ENCODE data around the gene OOSP1.
A peak's percentile ranks its signal among the peaks of the same experiment; 100 is the strongest.
"Not testable (repeated sequence)": the region's sequence is repeated elsewhere in the genome, so short reads cannot be mapped to it uniquely, and the experiment has no call there.

The OOSP1 gene

GRCh38 chr11:59938132-59938531, at the start of gene OOSP1:
Gene OOSP1 (plus strand): TSS chr11:59938432. CDS start chr11:59938455, 23 bp downstream.
- DNase-seq = no peak

GRCh38 chr11:59891781-59892181, 46.5 kb upstream of the OOSP1 start:
- DNase-seq = peak; percentile 72

GRCh38 chr11:59894616-59895015, 43.6 kb upstream of the OOSP1 start:
- DNase-seq = no peak

- DNase-seq = no peak
Observed at GRCh38 chr11:59898046-59898445, 40.2 kb upstream of the OOSP1 start.

- no peak for DNase-seq
Observed at GRCh38 chr11:59898650-59899049, 39.6 kb upstream of the OOSP1 start.

GRCh38 chr11:59899532-59899931, 38.7 kb upstream of the OOSP1 start:
- DNase-seq = peak; percentile 8

GRCh38 chr11:59900366-59901126, 37.7 kb upstream of the OOSP1 start:
- no peak for DNase-seq

GRCh38 chr11:59901306-59901705, 36.9 kb upstream of the OOSP1 start:
- DNase-seq = peak; percentile 83

GRCh38 chr11:59903569-59903968, 34.7 kb upstream of the OOSP1 start:
- not testable (repeated sequence) for DNase-seq

GRCh38 chr11:59918480-59918879, 19.8 kb upstream of the OOSP1 start:
- DNase-seq = no peak

- DNase-seq = peak; percentile 67
Observed at GRCh38 chr11:59918987-59919589, 19.1 kb upstream of the OOSP1 start.

- no peak for DNase-seq
Observed at GRCh38 chr11:59923813-59924212, 14.4 kb upstream of the OOSP1 start.

- DNase-seq = no peak
Observed at GRCh38 chr11:59931688-59932087, 6.5 kb upstream of the OOSP1 start.

- DNase-seq = no peak
Observed at GRCh38 chr11:59938718-59939117, 486 bp downstream of the OOSP1 start.

GRCh38 chr11:59939482-59939881, 1.2 kb downstream of the OOSP1 start:
- DNase-seq = no peak

- no peak for DNase-seq
Observed at GRCh38 chr11:59941091-59941490, 2.9 kb downstream of the OOSP1 start.

GRCh38 chr11:59943997-59944714, 5.9 kb downstream of the OOSP1 start:
- DNase-seq = no peak

- DNase-seq = no peak
Observed at GRCh38 chr11:59944720-59945119, 6.5 kb downstream of the OOSP1 start.

- DNase-seq = no peak
Observed at GRCh38 chr11:59953463-59954218, 15.4 kb downstream of the OOSP1 start.

- no peak for DNase-seq
Observed at GRCh38 chr11:59954219-59954847, 16.1 kb downstream of the OOSP1 start.

GRCh38 chr11:59957094-59957493, 18.9 kb downstream of the OOSP1 start:
- DNase-seq = no peak

GRCh38 chr11:59960502-59961381, 22.5 kb downstream of the OOSP1 start:
- DNase-seq = no peak

Data from suppressor macrophage treated with lipopolysaccharide for 4 hours (primary cell).